Measurements from ENCODE around the gene SLC22A7.

- TF ChIP-seq ZNF70 (CRISPR knock-in tag; IDR thresholded peaks at IDR 0.05) = no peak
- TF ChIP-seq TOX (CRISPR knock-in tag; IDR thresholded peaks at IDR 0.05; ENCODE audit: borderline replicate concordance) = no peak
Measured at GRCh38 chr6:43287717-43288679, 10.1 kb upstream of the SLC22A7 start.

Data from SK-N-SH treated with all-trans-retinoic acid at 6 μM for 48 hours (cell line).